Suprapubic skin (tissue), 4 donors: Measurements from ENCODE around the gene GRIK4. TPM values are rescaled to one million over a fixed set of nuclear protein-coding genes. Genes with fewer than 3 reads are reported as not detected.

Source experiments
- DNase-seq, 2 donors: peaks; one replicate each; pipeline ENCODE4 v3.0.0-alpha.2; 2019; ENCODE audit warnings: low spot score in 2 of 2
- H3K27ac ChIP-seq: fragments of 200-600 bp; sonication (generic); one replicate; pipeline ENCODE4 v1.5.1; 2019
- H3K27me3 ChIP-seq: fragments of 200-600 bp; sonication (generic); one replicate; pipeline ENCODE4 v1.5.1; 2019
- H3K36me3 ChIP-seq: fragments of 200-600 bp; sonication (generic); one replicate; pipeline ENCODE4 v1.5.1; 2019
- H3K4me1 ChIP-seq: fragments of 200-600 bp; sonication (generic); one replicate; pipeline ENCODE4 v1.5.1; 2019
- H3K4me3 ChIP-seq: fragments of 200-600 bp; sonication (generic); one replicate; pipeline ENCODE4 v1.5.1; 2019; ENCODE audit warnings: mild to moderate bottlenecking
- H3K9me3 ChIP-seq: fragments of 200-600 bp; sonication (generic); one replicate; pipeline ENCODE4 v1.5.1; 2019
- EP300 ChIP-seq: sonication (generic); formaldehyde crosslinking; IDR thresholded peaks from one replicate; pipeline ENCODE4 v1.6.1; 2017; ENCODE audit warnings: antibody characterized with exemption
- POLR2A ChIP-seq, 2 donors: fragments of 450-650 bp; IDR thresholded peaks; one replicate each; pipeline ENCODE4 v1.6.1; 2017; ENCODE audit warnings: antibody characterized with exemption in 2 of 2, mild to moderate bottlenecking in 2 of 2, moderate library complexity in 2 of 2
- POLR2AphosphoS5 ChIP-seq, 3 donors: sonication (generic); formaldehyde crosslinking; IDR thresholded peaks; one replicate each; pipeline ENCODE4 v1.6.1; 2017; ENCODE audit warnings: antibody characterized with exemption in 3 of 3
- WGBS: methylation state at CpG from one replicate; pipeline ENCODE4 v1.1.5; 2018; 5-methylcytosine and 5-hydroxymethylcytosine counted together
- total RNA-seq, 4 donors: library from RNA; depleted of rRNA; stranded (reverse); fragments of >200 nt; gene quantifications; one replicate each; pipeline ENCODE4 v1.1.0, GENCODE V29; 2016
- TF ChIP-seq, protein P1 (sequence below), 2 donors: fragments of 200-600 bp in 1 of 2; fragments of 450-650 bp in 1 of 2; sonication (generic) in 1 of 2; IDR thresholded peaks; one replicate each; pipeline ENCODE4 v1.5.1; 2016 to 2019; ENCODE audit warnings: antibody characterized with exemption in 2 of 2, mild to moderate bottlenecking in 1 of 2, moderate library complexity in 1 of 2

The GRIK4 gene
- total RNA-seq, 4 donors from 2014 or later, result 0.24 TPM; not detected in 3

DNA sequence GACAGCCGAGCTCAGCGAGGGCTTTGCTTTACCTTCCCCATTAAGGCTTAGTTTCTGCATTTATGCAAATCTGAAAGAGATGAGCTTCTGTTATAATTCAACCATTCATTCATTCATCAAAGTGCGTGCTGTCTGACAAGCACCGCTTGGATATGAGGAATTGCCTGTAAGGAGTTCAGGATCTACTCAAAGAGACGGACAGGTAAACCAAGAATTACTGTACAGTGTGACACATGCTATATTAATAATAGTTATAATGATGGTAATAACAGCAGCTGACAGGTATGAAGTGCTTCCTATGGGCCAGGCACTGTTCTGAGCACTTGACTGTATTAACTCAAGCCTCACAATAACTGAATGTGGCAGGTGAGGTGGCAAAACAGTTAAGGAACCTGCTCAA, 402.5 kb downstream of the GRIK4 start:
- TF ChIP-seq POLR2A (IDR thresholded peaks at IDR 0.05), result no peak
- WGBS, result 77% methylated on average over 5 of the region's 5 CpGs
- no peak overlapping the region for H3K4me3 ChIP-seq
- H3K9me3 ChIP-seq, result no peaks in the 10 kb centered on the region
- H3K27ac ChIP-seq, result no peak overlapping the region
- H3K27me3 ChIP-seq, result peaks cover 25% of the 10 kb centered on the region
- DNase-seq, result no peak
- H3K36me3 ChIP-seq, result no peaks in the 10 kb centered on the region
- no peaks in the 10 kb centered on the region for H3K4me1 ChIP-seq

DNA sequence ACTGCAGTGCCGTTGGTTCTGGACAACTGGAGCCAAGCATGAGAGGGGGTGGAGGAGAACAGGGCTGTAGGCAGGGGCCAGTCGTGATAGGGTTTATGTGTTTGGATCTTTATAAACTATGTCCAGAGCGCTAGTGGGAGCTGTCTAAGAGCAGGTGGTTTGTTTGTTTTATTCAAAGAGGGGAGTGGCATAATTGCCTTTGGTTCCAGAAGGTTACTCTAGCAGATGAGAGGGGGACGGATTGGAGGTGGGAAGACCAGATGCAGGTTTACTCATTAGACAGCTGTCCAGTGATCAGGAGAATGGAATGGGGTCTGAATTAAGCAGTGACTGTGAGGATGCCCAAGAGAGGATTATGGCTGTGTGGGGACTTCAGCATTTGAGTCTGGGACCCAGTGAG, 403.1 kb downstream of the GRIK4 start:
- no peak overlapping the region for H3K4me3 ChIP-seq

GRCh38 chr11:120917559-120918239, 406.2 kb downstream of the GRIK4 start:
- WGBS, result 52% methylated on average over 6 of the region's 6 CpGs

More for the DNA sequence above, 403.1 kb downstream of the GRIK4 start:
- Histone ChIP-seq H3K27ac (no peak overlapping the region), H3K27me3 (peaks cover 25% of the 10 kb centered on the region), H3K36me3 (no peaks in the 10 kb centered on the region), H3K4me1 (no peaks in the 10 kb centered on the region), H3K9me3 (no peaks in the 10 kb centered on the region)
- DNase-seq, result no peak
- TF ChIP-seq, protein P1, sequence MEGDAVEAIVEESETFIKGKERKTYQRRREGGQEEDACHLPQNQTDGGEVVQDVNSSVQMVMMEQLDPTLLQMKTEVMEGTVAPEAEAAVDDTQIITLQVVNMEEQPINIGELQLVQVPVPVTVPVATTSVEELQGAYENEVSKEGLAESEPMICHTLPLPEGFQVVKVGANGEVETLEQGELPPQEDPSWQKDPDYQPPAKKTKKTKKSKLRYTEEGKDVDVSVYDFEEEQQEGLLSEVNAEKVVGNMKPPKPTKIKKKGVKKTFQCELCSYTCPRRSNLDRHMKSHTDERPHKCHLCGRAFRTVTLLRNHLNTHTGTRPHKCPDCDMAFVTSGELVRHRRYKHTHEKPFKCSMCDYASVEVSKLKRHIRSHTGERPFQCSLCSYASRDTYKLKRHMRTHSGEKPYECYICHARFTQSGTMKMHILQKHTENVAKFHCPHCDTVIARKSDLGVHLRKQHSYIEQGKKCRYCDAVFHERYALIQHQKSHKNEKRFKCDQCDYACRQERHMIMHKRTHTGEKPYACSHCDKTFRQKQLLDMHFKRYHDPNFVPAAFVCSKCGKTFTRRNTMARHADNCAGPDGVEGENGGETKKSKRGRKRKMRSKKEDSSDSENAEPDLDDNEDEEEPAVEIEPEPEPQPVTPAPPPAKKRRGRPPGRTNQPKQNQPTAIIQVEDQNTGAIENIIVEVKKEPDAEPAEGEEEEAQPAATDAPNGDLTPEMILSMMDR (IDR thresholded peaks at IDR 0.05), result no peak
- TF ChIP-seq POLR2A (IDR thresholded peaks at IDR 0.05), result no peak
- no peak for TF ChIP-seq POLR2AphosphoS5 (IDR thresholded peaks at IDR 0.05)
- TF ChIP-seq EP300, result no peak
- WGBS, result 93% methylated on average over 4 of the region's 4 CpGs

DNA sequence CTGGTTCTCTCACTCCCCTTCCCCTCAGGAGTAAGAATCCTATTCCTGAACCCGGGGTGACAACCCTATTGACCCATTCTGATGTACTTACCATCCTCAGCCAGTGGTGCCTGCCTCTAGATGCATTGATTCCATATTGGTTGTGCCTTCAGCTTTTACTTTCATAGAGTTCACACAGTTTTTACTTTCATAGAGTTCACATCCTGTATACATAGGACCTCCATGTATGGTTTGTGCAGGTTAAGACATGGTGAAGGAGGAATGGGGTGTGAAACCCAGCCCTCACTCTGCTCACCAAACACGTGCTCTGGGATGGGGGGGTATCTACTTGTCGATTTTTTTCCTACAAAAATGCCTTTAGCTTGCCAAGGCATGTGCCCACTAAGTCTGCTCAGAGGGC, 406.7 kb downstream of the GRIK4 start:
- H3K27me3 ChIP-seq, result peaks cover 25% of the 10 kb centered on the region
- no peaks in the 10 kb centered on the region for H3K9me3 ChIP-seq
- H3K27ac ChIP-seq, result no peak overlapping the region
- H3K4me3 ChIP-seq, result no peak overlapping the region
- WGBS, result 49% methylated on average over 3 of the region's 3 CpGs
- H3K36me3 ChIP-seq, result no peaks in the 10 kb centered on the region
- H3K4me1 ChIP-seq, result no peaks in the 10 kb centered on the region
- no peak for TF ChIP-seq POLR2AphosphoS5 (IDR thresholded peaks at IDR 0.05)
- no peak for TF ChIP-seq POLR2A (IDR thresholded peaks at IDR 0.05)
- no peak for DNase-seq

More at GRCh38 chr11:120917559-120918239, 406.2 kb downstream of the GRIK4 start:
- H3K36me3 ChIP-seq, result no peaks in the 10 kb centered on the region
- peaks cover 25% of the 10 kb centered on the region for H3K27me3 ChIP-seq
- DNase-seq, result no peak
- H3K9me3 ChIP-seq, result no peaks in the 10 kb centered on the region
- TF ChIP-seq POLR2A (IDR thresholded peaks at IDR 0.05), result no peak
- no peak for TF ChIP-seq EP300
- TF ChIP-seq, protein P1 (IDR thresholded peaks at IDR 0.05), result no peak
- no peak for TF ChIP-seq POLR2AphosphoS5 (IDR thresholded peaks at IDR 0.05)
- H3K4me3 ChIP-seq, result no peak overlapping the region
- H3K27ac ChIP-seq, result no peak overlapping the region
- H3K4me1 ChIP-seq, result no peaks in the 10 kb centered on the region

- no peaks in the 10 kb centered on the region for H3K36me3 ChIP-seq
- WGBS, result 88% methylated on average over 7 of the region's 7 CpGs
Measured at GRCh38 chr11:120919045-120919444, 407.5 kb downstream of the GRIK4 start.

GRCh38 chr11:120919566-120919965, 408.0 kb downstream of the GRIK4 start:
- WGBS, result 83% methylated on average over 5 of the region's 5 CpGs
- Histone ChIP-seq H3K4me1 (no peaks in the 10 kb centered on the region), H3K4me3 (no peak overlapping the region), H3K36me3 (no peaks in the 10 kb centered on the region), H3K9me3 (no peaks in the 10 kb centered on the region), H3K27me3 (peaks cover 20% of the 10 kb centered on the region), H3K27ac (no peak overlapping the region)
- no peak for DNase-seq
- no peak for TF ChIP-seq EP300
- TF ChIP-seq, protein P1 (IDR thresholded peaks at IDR 0.05), result no peak
- TF ChIP-seq POLR2AphosphoS5 (IDR thresholded peaks at IDR 0.05), result no peak
- no peak for TF ChIP-seq POLR2A (IDR thresholded peaks at IDR 0.05)

More at GRCh38 chr11:120919045-120919444, 407.5 kb downstream of the GRIK4 start:
- H3K27me3 ChIP-seq, result peaks cover 25% of the 10 kb centered on the region
- no peak for DNase-seq
- TF ChIP-seq POLR2AphosphoS5 (IDR thresholded peaks at IDR 0.05) (no peak), EP300 (no peak), POLR2A (IDR thresholded peaks at IDR 0.05) (no peak)
- TF ChIP-seq, protein P1 (IDR thresholded peaks at IDR 0.05), result no peak
- no peaks in the 10 kb centered on the region for H3K4me1 ChIP-seq
- H3K27ac ChIP-seq, result no peak overlapping the region
- H3K4me3 ChIP-seq, result no peak overlapping the region
- H3K9me3 ChIP-seq, result no peaks in the 10 kb centered on the region
